ENCODE data around the gene COLEC11.

The COLEC11 gene

DNA sequence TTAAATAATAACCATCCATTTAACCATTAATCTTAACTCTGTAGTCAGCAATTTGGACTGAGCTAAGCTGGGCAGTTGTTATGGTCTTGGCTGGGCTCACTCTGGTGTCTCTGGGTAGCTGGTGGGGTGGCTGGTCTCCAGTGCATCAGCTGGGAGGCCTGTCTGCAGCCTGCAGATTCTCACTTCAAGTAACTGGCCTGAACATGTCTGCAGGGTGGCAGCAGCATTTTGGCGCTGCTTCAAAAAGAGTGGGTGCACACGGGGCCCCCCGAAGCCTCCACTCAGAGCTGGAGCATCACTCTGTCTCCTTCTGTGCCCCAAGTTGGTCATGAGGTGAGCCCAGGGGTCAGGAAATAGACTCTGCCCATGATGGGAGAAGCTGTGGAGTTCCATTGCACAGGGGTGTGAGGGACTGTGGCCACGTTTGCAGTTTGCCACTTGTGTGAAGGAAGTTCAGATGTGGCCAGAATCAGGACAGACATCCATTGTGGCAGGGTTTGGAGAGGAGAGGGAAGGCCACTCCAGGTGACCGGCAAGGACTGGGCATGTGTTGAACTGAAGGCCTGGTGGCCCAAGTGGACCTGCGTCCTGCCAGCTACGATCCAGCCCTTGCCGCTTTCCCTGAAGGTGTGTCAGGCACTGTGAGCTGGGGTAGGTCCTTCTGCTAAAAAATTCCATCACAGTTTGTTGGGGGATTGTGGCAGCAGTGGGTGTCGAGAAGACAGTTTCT is 58.1 kb downstream of the COLEC11 start:
- H3K4me3 ChIP-seq (replicated peaks; ENCODE audit: low read depth, low read length) = no peak overlapping the region
- H3K36me3 ChIP-seq (ENCODE audit: control insufficient read depth, insufficient read depth, low read length) = no peaks in the 10 kb centered on the region
- H3K27me3 ChIP-seq (replicated peaks; ENCODE audit: control insufficient read depth, insufficient read depth, low read length) = no peaks in the 10 kb centered on the region
- TF ChIP-seq, protein P1, sequence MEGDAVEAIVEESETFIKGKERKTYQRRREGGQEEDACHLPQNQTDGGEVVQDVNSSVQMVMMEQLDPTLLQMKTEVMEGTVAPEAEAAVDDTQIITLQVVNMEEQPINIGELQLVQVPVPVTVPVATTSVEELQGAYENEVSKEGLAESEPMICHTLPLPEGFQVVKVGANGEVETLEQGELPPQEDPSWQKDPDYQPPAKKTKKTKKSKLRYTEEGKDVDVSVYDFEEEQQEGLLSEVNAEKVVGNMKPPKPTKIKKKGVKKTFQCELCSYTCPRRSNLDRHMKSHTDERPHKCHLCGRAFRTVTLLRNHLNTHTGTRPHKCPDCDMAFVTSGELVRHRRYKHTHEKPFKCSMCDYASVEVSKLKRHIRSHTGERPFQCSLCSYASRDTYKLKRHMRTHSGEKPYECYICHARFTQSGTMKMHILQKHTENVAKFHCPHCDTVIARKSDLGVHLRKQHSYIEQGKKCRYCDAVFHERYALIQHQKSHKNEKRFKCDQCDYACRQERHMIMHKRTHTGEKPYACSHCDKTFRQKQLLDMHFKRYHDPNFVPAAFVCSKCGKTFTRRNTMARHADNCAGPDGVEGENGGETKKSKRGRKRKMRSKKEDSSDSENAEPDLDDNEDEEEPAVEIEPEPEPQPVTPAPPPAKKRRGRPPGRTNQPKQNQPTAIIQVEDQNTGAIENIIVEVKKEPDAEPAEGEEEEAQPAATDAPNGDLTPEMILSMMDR (IDR thresholded peaks at IDR 0.05; ENCODE audit: insufficient read depth, low read length, poor library complexity, severe bottlenecking) = no peak
- no peak for DNase-seq (ENCODE audit: extremely low read depth, insufficient read length)

GRCh38 chr2:3654011-3654410 is 59.1 kb downstream of the COLEC11 start:
- H3K4me3 ChIP-seq (replicated peaks; ENCODE audit: low read depth, low read length) = no peak overlapping the region
- TF ChIP-seq, protein P1 (IDR thresholded peaks at IDR 0.05; ENCODE audit: insufficient read depth, low read length, poor library complexity, severe bottlenecking) = no peak
- no peaks in the 10 kb centered on the region for H3K27me3 ChIP-seq (replicated peaks; ENCODE audit: control insufficient read depth, insufficient read depth, low read length)
- no peaks in the 10 kb centered on the region for H3K36me3 ChIP-seq (ENCODE audit: control insufficient read depth, insufficient read depth, low read length)
- DNase-seq (ENCODE audit: extremely low read depth, insufficient read length) = no peak

GRCh38 chr2:3654531-3655225 is 59.8 kb downstream of the COLEC11 start:
- Histone ChIP-seq H3K36me3 (ENCODE audit: control insufficient read depth, insufficient read depth, low read length) (no peaks in the 10 kb centered on the region), H3K4me3 (replicated peaks; ENCODE audit: low read depth, low read length) (no peak overlapping the region), H3K27me3 (replicated peaks; ENCODE audit: control insufficient read depth, insufficient read depth, low read length) (no peaks in the 10 kb centered on the region)
- DNase-seq (ENCODE audit: extremely low read depth, insufficient read length) = no peak
- TF ChIP-seq, protein P1 (IDR thresholded peaks at IDR 0.05; ENCODE audit: insufficient read depth, low read length, poor library complexity, severe bottlenecking) = no peak

GRCh38 chr2:3655871-3656761 is 61.2 kb downstream of the COLEC11 start:
- Histone ChIP-seq H3K36me3 (ENCODE audit: control insufficient read depth, insufficient read depth, low read length) (no peaks in the 10 kb centered on the region), H3K4me3 (replicated peaks; ENCODE audit: low read depth, low read length) (no peak overlapping the region), H3K27me3 (replicated peaks; ENCODE audit: control insufficient read depth, insufficient read depth, low read length) (no peaks in the 10 kb centered on the region)
- TF ChIP-seq, protein P1 (IDR thresholded peaks at IDR 0.05; ENCODE audit: insufficient read depth, low read length, poor library complexity, severe bottlenecking) = no peak
- no peak for DNase-seq (ENCODE audit: extremely low read depth, insufficient read length)

DNA sequence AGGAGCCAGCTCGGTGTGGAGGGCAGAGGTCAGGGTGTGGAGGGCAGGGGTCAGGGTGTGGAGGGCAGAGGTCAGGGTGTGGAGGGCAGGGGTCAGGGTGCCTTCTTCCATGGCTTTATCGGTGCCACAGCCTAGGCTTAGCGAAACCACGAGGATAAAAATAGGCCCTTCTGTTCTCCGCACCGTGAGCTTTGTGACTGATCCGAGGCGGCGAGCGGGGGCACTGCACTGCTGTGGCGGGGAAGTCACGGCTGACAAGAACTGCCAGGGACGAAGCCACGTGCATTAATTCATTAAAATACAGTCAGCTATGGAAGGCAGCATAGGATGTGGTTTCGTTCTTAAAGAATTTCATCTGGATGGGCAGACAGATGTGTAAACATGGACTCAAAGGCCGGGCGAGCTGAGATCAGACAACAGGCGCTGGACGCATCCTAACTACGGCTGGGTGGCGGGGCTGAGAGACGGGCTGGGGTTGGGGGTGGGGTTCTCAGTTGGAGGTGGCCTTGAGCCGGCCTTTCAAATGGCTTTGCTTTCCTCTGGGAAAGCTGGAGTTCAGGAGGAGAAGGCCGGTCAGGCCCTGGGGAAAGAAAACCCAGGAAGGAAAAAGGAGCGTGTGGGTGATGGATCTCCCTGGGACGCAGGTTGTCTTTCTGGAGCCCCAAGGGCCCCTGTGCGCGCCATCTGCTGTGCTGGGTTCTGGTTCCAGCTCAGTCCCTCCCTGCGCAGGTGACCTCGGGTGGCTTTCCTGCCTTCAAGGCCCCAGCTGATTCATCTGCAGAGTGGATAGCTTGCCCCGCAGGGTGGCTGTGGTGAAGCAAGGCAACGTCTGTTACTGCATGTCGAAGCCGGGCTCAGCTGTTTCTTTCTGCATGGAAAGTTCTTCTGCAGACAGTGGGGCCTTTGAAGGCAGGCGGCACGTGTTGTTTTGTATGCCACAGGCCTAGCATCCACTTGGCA is 62.1 kb downstream of the COLEC11 start:
- Histone ChIP-seq H3K36me3 (ENCODE audit: control insufficient read depth, insufficient read depth, low read length) (no peaks in the 10 kb centered on the region), H3K4me3 (replicated peaks; ENCODE audit: low read depth, low read length) (no peak overlapping the region), H3K27me3 (replicated peaks; ENCODE audit: control insufficient read depth, insufficient read depth, low read length) (no peaks in the 10 kb centered on the region)
- TF ChIP-seq, protein P1 (IDR thresholded peaks at IDR 0.05; ENCODE audit: insufficient read depth, low read length, poor library complexity, severe bottlenecking) = no peak
- DNase-seq (ENCODE audit: extremely low read depth, insufficient read length) = no peak

Measured in GM06990 (cell line).